GM18511 (cell line): ENCODE measurements around the gene PFKFB3.
A peak's percentile ranks its signal among the peaks of the same experiment; 100 is the strongest.
"Not testable (repeated sequence)": the region's sequence is repeated elsewhere in the genome, so short reads cannot be mapped to it uniquely, and the experiment has no call there.

Experiments
- ATAC-seq: cut with Tn5 transposase; IDR thresholded peaks from one replicate; pipeline ENCODE4 v1.9.1; 2021; ENCODE audit warnings: mild to moderate bottlenecking, moderate library complexity; ENCODE audit not compliant: unreplicated experiment

Gene PFKFB3

DNA sequence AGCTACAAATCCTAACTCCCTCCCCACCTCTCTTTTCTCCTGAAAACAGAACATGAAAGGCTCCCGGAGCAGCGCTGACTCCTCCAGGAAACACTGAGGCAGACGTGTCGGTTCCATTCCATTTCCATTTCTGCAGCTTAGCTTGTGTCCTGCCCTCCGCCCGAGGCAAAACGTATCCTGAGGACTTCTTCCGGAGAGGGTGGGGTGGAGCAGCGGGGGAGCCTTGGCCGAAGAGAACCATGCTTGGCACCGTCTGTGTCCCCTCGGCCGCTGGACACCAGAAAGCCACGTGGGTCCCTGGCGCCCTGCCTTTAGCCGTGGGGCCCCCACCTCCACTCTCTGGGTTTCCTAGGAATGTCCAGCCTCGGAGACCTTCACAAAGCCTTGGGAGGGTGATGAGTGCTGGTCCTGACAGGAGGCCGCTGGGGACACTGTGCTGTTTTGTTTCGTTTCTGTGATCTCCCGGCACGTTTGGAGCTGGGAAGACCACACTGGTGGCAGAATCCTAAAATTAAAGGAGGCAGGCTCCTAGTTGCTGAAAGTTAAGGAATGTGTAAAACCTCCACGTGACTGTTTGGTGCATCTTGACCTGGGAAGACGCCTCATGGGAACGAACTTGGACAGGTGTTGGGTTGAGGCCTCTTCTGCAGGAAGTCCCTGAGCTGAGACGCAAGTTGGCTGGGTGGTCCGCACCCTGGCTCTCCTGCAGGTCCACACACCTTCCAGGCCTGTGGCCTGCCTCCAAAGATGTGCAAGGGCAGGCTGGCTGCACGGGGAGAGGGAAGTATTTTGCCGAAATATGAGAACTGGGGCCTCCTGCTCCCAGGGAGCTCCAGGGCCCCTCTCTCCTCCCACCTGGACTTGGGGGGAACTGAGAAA is 30.4 kb downstream of the PFKFB3 start:
- ATAC-seq, result no peak

DNA sequence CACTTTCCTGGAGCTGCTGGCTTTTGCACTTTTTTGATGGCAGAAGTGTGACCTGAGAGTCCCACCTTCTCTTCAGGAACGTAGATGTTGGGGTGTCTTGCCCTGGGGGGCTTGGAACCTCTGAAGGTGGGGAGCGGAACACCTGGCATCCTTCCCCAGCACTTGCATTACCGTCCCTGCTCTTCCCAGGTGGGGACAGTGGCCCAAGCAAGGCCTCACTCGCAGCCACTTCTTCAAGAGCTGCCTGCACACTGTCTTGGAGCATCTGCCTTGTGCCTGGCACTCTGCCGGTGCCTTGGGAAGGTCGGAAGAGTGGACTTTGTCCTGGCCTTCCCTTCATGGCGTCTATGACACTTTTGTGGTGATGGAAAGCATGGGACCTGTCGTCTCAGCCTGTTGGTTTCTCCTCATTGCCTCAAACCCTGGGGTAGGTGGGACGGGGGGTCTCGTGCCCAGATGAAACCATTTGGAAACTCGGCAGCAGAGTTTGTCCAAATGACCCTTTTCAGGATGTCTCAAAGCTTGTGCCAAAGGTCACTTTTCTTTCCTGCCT is 31.1 kb downstream of the PFKFB3 start:
- no peak for ATAC-seq

DNA sequence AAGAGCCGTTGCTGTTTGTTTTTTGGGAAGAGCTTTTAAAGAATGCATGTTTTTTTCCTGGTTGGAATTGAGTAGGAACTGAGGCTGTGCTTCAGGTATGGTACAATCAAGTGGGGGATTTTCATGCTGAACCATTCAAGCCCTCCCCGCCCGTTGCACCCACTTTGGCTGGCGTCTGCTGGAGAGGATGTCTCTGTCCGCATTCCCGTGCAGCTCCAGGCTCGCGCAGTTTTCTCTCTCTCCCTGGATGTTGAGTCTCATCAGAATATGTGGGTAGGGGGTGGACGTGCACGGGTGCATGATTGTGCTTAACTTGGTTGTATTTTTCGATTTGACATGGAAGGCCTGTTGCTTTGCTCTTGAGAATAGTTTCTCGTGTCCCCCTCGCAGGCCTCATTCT is 31.6 kb downstream of the PFKFB3 start:
- ATAC-seq, result no peak

GRCh38 chr10:6236349-6237198 is 33.8 kb downstream of the PFKFB3 start:
- ATAC-seq, result no peak

DNA sequence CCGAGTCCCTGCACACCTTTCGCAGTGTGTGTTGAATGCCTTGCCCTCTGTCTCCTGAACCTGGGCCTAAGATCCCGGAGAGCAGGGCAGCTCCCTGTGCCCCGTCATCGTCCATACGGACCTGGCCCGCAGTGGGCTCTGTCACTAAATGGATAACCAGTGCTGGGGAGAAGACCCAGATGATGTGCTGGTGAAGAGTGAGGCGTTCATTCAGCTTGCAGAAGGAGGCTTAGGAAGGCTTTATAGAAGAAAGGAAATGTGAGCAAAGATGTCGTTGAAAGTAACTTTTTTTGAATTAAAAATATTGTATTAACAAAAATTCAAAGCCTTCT is 34.4 kb downstream of the PFKFB3 start:
- ATAC-seq, result no peak

DNA sequence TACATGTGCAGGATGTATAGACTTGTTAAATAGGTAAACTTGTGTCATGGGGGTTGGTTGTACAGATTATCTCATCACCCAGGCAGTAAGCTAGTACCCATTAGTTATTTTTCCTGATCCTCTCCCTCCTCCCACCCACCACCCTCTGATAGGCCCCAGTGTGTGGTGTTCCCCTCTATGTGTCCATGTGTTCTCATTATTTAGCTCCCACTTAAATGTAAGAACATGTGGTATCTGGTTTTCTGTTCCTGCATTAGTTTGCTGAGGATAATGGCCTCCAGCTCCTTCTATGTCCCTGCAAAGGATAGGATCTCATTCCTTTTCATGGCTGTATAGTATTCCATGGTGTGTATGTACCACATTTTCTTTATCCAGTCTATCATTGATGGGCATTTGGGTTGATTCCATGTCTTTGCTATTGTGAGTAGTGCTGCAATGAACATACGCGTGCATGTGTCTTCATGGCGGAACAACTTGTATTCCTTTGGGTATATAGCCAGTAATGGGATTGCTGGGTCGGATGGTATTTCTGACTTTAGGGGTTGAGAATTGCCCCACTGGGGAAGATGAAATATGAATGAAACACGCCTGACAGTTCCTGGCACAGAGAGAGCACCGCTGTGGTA is 36.0 kb downstream of the PFKFB3 start:
- not testable (repeated sequence) for ATAC-seq

- peak; percentile 45 for ATAC-seq
These were observed 36.7 kb downstream of the PFKFB3 start for GRCh38 chr10:6239213-6239991.

DNA sequence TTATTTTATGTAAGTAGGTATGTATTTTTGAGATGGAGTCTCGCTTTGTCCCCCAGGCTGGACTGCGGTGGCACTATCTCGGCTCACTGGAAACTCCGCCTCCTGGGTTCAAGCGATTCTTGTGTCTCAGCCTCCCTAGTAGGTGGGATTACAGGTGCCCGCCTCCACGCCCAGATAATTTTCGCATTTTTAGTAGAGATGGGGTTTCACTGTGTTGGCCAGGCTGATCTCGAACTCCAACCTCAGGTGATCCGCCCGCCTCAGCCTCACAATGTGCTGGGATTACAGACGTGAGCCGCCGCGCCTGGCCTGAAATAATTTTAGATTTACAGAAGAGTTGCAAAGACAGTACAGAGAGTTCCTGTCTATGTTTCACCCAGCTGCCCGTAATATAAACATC is 37.5 kb downstream of the PFKFB3 start:
- ATAC-seq, result no peak

DNA sequence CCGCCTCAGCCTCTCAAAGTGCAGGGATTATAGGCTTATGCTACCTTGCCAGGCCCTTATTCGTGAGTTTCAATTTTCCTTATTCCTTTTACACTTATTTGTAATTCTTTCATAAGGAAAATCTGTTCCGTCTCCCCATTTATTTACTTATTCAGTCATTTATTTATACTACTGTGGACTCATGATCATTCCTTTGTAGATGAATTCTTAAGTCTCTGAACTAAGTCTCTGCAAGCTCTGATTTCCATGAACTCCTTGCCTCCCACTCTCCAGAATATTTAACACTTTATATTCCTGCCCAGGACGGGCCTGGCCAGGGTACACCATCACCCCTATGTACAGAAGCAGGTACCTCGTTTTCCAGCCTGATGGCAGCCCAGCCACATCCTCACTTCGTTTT is 39.4 kb downstream of the PFKFB3 start:
- ATAC-seq, result no peak

- ATAC-seq, result no peak
These were observed 41.8 kb downstream of the PFKFB3 start for GRCh38 chr10:6244510-6244909.

DNA sequence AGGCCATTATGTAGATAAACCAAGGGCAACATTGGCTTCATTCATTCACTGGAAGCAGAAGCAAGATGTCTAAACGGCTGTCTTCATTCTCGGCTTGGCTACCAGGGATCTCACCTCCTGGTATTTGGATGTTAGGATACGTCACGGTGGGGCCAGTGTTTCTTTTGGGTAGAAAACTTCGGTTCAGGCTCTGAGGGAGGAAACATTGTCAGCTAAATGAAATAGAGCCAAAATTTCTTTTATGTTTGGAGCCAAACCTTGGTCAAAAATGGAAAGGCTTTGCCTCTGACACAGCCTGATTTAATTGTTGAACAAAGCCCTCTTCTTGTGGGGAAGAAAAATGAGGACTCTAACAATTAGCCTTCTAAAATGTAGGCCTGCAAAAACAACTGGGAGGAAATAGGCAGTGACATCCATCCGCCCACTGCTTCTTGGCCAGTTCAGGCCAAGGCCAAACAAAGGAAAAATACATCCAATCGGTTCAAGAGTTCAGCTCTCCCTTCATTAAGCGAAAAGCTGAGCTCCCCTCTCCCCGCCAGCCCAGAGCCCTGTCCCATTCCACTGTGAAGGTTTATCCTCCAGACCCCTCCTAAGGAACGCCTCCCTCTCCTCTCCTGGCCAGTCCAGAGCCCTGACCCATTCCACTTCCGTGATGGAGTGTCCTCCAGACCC is 44.4 kb downstream of the PFKFB3 start:
- no peak for ATAC-seq

DNA sequence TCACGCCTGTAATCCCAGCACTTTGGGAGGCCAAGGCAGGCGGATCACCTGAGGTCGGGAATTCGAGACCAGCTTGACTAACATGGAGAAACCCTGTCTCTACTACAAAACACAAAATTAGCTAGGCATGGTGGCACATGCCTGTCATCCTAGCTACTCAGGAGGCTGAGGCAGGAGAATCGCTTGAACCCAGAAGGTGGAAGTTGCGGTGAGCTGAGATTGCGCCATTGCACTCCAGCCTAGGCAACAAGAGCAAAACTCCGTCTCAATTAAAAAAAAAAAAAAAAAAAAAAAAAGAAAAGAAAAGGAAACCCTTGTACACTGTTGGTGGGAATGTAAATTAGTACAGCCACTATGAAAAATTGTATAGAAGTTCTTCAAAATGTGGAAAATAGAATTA is 46.2 kb downstream of the PFKFB3 start:
- ATAC-seq, result not testable (repeated sequence)

- ATAC-seq, result no peak
These were observed 47.0 kb downstream of the PFKFB3 start for GRCh38 chr10:6249698-6250097.

GRCh38 chr10:6250745-6251144 is 48.0 kb downstream of the PFKFB3 start:
- no peak for ATAC-seq

GRCh38 chr10:6254201-6254600 is 51.5 kb downstream of the PFKFB3 start:
- ATAC-seq, result no peak

GRCh38 chr10:6255548-6256061 is 52.9 kb downstream of the PFKFB3 start:
- ATAC-seq, result no peak

DNA sequence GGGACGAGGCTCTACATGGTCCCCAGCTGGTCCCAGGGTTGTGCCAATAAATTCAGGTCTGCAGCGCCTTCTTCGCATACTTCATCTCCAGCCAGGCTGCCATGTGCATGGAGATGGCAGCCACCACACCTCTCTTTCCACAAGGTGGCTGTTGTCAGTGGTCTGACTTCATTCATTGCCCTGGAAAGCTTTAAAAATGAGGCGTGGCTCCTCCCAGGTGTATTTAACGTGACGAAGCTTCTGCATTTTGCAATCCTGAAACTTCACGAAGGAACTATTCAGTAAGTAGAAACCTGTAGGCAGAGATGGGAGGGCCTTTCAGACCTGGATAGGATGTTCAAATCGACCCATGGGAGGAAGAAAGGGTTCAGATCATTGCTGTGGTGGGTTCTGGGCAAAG is 53.7 kb downstream of the PFKFB3 start:
- no peak for ATAC-seq

DNA sequence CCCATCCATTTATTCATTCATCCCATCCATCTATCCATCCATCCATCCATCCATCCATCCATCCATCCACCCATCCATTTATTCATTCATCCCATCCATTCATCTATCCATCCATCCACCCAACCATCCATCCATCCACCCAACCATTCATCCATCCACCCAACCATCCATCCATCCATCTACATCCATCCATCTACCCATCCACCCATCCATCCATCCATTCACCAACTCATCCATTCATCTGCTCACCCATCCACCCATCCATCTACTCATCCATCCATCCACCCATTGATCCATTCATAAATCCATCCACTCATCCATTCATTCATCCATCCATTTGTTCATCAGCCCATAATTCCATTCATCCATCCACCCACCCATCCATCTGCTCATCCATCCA is 56.4 kb downstream of the PFKFB3 start:
- ATAC-seq, result no peak

GRCh38 chr10:6260843-6261242 is 58.1 kb downstream of the PFKFB3 start:
- no peak for ATAC-seq

GRCh38 chr10:6267941-6268340 is 65.2 kb downstream of the PFKFB3 start:
- no peak for ATAC-seq
